ENCODE results near the gene FAM193A. TPM values are rescaled to one million over a fixed set of nuclear protein-coding genes. Genes with fewer than 3 reads are reported as not detected.

Gene FAM193A
- total RNA-seq, 2 donors from 2014 or later: 14.6 to 17.0 TPM

GRCh38 chr4:2643555-2643954 lies 107.1 kb downstream of the FAM193A start:
- Histone ChIP-seq H3K36me3 (peaks cover 61% of the 10 kb centered on the region), H3K27ac (no peak overlapping the region), H3K9me3 (no peaks in the 10 kb centered on the region), H3K4me3 (no peak overlapping the region), H3K4me1 (no peaks in the 10 kb centered on the region), H3K27me3 (no peaks in the 10 kb centered on the region)
- DNase-seq (ENCODE audit: low spot score): no peak
- TF ChIP-seq CTCF (IDR thresholded peaks at IDR 0.05): no peak

GRCh38 chr4:2646396-2647149 lies 110.1 kb downstream of the FAM193A start:
- no peak overlapping the region for H3K4me3 ChIP-seq
- H3K9me3 ChIP-seq: no peaks in the 10 kb centered on the region
- H3K36me3 ChIP-seq: peaks cover 55% of the 10 kb centered on the region
- no peaks in the 10 kb centered on the region for H3K27me3 ChIP-seq
- TF ChIP-seq CTCF (IDR thresholded peaks at IDR 0.05): no peak
- no peaks in the 10 kb centered on the region for H3K4me1 ChIP-seq
- H3K27ac ChIP-seq: no peak overlapping the region
- no peak for DNase-seq (ENCODE audit: low spot score)

GRCh38 chr4:2647403-2648158 lies 111.1 kb downstream of the FAM193A start:
- no peak for DNase-seq (ENCODE audit: low spot score)
- H3K9me3 ChIP-seq: no peaks in the 10 kb centered on the region
- no peaks in the 10 kb centered on the region for H3K4me1 ChIP-seq
- no peak overlapping the region for H3K27ac ChIP-seq
- TF ChIP-seq CTCF (IDR thresholded peaks at IDR 0.05): no peak
- H3K36me3 ChIP-seq: peaks cover 47% of the 10 kb centered on the region
- no peak overlapping the region for H3K4me3 ChIP-seq
- H3K27me3 ChIP-seq: no peaks in the 10 kb centered on the region

- no peaks in the 10 kb centered on the region for H3K9me3 ChIP-seq
- H3K36me3 ChIP-seq: peaks cover 47% of the 10 kb centered on the region
- no peak overlapping the region for H3K27ac ChIP-seq
- no peak for TF ChIP-seq CTCF (IDR thresholded peaks at IDR 0.05)
- no peak for DNase-seq (ENCODE audit: low spot score)
- no peak overlapping the region for H3K4me3 ChIP-seq
- H3K27me3 ChIP-seq: no peaks in the 10 kb centered on the region
- H3K4me1 ChIP-seq: no peaks in the 10 kb centered on the region
Measured at GRCh38 chr4:2648159-2648814, 111.8 kb downstream of the FAM193A start.

GRCh38 chr4:2649604-2650114 lies 113.2 kb downstream of the FAM193A start:
- Histone ChIP-seq H3K36me3 (peaks cover 47% of the 10 kb centered on the region), H3K27ac (no peak overlapping the region), H3K27me3 (no peaks in the 10 kb centered on the region), H3K9me3 (no peaks in the 10 kb centered on the region), H3K4me3 (no peak overlapping the region), H3K4me1 (no peaks in the 10 kb centered on the region)
- no peak for TF ChIP-seq CTCF (IDR thresholded peaks at IDR 0.05)
- no peak for DNase-seq (ENCODE audit: low spot score)
